Activated CD8-positive, alpha-beta memory T cell treated with anti-CD3 and anti-CD28 coated beads, Interleukin-2, amount 50 U/mL, for 24 hours (primary cell): ENCODE measurements around the gene LYPD6.

ENCODE experiments used
- DNase-seq: peaks from one replicate; pipeline ENCODE4 v3.0.0-alpha.2; 2020; ENCODE audit errors: extremely low read depth

Gene LYPD6

GRCh38 chr2:149507974-149508373 is 177.6 kb downstream of the LYPD6 start:
- no peak for DNase-seq

GRCh38 chr2:149513461-149513860 is 183.1 kb downstream of the LYPD6 start:
- DNase-seq: no peak
